ENCODE results near the gene ADRA2C. TPM values are rescaled to one million over a fixed set of nuclear protein-coding genes. Genes with fewer than 3 reads are reported as not detected.

The ADRA2C gene
- total and polyA plus RNA-seq, 9 of the 15 experiments (the other 6 are each of a cell fraction or from before 2014, with no cell fraction given): 0.06 to 0.58 (median 0.14) TPM; not detected in 2

- Histone ChIP-seq H3K9me1 (ENCODE audit: control insufficient read depth, insufficient read depth, low read length) (no peaks in the 10 kb centered on the region), H3K9ac (ENCODE audit: insufficient read depth in 1 of 2, low read depth in 2 of 2, low read length in 2 of 2) (no peak overlapping the region), H3K36me3 (ENCODE audit: control insufficient read depth, insufficient read depth, low read length) (no peaks in the 10 kb centered on the region), H3K79me2 (ENCODE audit: control insufficient read depth, insufficient read depth, low read length) (no peaks in the 10 kb centered on the region), H3K4me2 (ENCODE audit: insufficient read depth, low read length) (no peak overlapping the region), H3K4me3 (no peak overlapping the region), H3K27ac (ENCODE audit: extremely low read depth, low read depth, low read length) (no peak overlapping the region), H4K20me1 (replicated peaks; ENCODE audit: control insufficient read depth, insufficient read depth, low read length) (peaks cover 8% of the 10 kb centered on the region; the same call in 1 of the 2 replicates), H3K27me3 (ENCODE audit: control insufficient read depth in 2 of 2, insufficient read depth in 2 of 2, low read length in 2 of 2) (peaks cover 9 to 44% of the 10 kb centered on the region in 2 experiments; a peak in 3 of 5 replicates), H3K9me3 (replicated peaks; ENCODE audit: control insufficient read depth, insufficient read depth, low read depth, low read length) (no peaks in the 10 kb centered on the region), H2AFZ (ENCODE audit: low read depth, low read length) (no peak overlapping the region), H3K4me1 (replicated peaks in 1 of 2; ENCODE audit: control insufficient read depth in 2 of 2, insufficient read depth in 2 of 2, low read length in 2 of 2) (peaks cover 0 to 12% of the 10 kb centered on the region in 2 experiments; a peak in 1 of 5 replicates)
- ChIA-PET POLR2A (no interaction called here), CTCF (ENCODE audit: low intra/inter-chr PET ratio) (no interaction called here)
- WGBS (ENCODE audit: insufficient coverage, low coverage, missing lambda C conversion rate): 1% methylated on average over 41 of the region's 44 CpGs
- in situ Hi-C loops (cut with MboI) (no loop called here), intact Hi-C loops (cut with micrococcal nuclease) (no loop called here)
- FAIRE-seq (no peak), DNase-seq (ENCODE audit: extremely low read depth in 1 of 4, low spot score in 3 of 4) (no peak), ATAC-seq (no peak)
- no TSS peak for BruUV-seq (replicated peaks)
- TF ChIP-seq ZNF609 (CRISPR knock-in tag; IDR thresholded peaks at IDR 0.05; ENCODE audit: borderline replicate concordance) (no peak), XRCC3 (IDR thresholded peaks at IDR 0.05) (no peak), KLF13 (tag; IDR thresholded peaks at IDR 0.05; ENCODE audit: borderline replicate concordance, low read depth) (no peak), MLLT1 (IDR thresholded peaks at IDR 0.05) (no peak), SMC3 (conservative IDR thresholded peaks at IDR 0.05; ENCODE audit: insufficient read depth, low read depth, low read length) (no peak), MAFG (tag; conservative IDR thresholded peaks at IDR 0.05) (no peak), RNF219 (CRISPR knock-in tag; IDR thresholded peaks at IDR 0.05) (no peak), ZNF584 (CRISPR knock-in tag; IDR thresholded peaks at IDR 0.05; ENCODE audit: low read depth) (no peak), ZNF444 (CRISPR knock-in tag; IDR thresholded peaks at IDR 0.05) (no peak), ZNF384 (IDR thresholded peaks at IDR 0.05; ENCODE audit: low read depth, low read length) (no peak), ZNF668 (CRISPR knock-in tag; IDR thresholded peaks at IDR 0.05) (no peak), RHOXF2B (CRISPR knock-in tag; conservative IDR thresholded peaks at IDR 0.05) (no peak), ZNF140 (CRISPR knock-in tag; IDR thresholded peaks at IDR 0.05) (no peak)
Measured at GRCh38 chr4:3724319-3725231, 41.6 kb upstream of the ADRA2C start.

Data from K562 (cell line).